IMR-90 (cell line): Measurements from ENCODE around the gene NOVA2. TPM values are rescaled to one million over a fixed set of nuclear protein-coding genes. Genes with fewer than 3 reads are reported as not detected.

Experiments
- ATAC-seq: fragments of 200-7000 bp; cut with Tn5 transposase; 2 replicates; pipeline ENCODE4 v1.9.1; 2020; ENCODE audit warnings: low read depth, mild to moderate bottlenecking, moderate library complexity
- BruUV-seq: library from RNA; stranded (reverse); fragments of 400-500 nt; replicated peaks from 2 replicates; lab custom pipeline; 2021; lab: Mats Ljungman, UMichigan
- CTCF ChIA-PET: fragments of 300-600 bp; formaldehyde crosslinking; extraction: SDS; loops from one replicate; lab custom pipeline; 2021; ENCODE audit warnings: antibody characterized with exemption; lab: Yijun Ruan, JAX
- POLR2A ChIA-PET: fragments of 300-600 bp; sonication (Branson Sonifier 250); formaldehyde crosslinking; loops from one replicate; lab custom pipeline; 2022; ENCODE audit warnings: antibody characterized with exemption; ENCODE audit not compliant: unreplicated experiment; lab: Charles Lee
- DNase-seq: peaks from one replicate; pipeline ENCODE4 v3.0.0; 2013
- H2AFZ ChIP-seq: replicated peaks from 2 replicates; pipeline ENCODE3; 2013; ENCODE audit warnings: low read length, mild to moderate bottlenecking; ENCODE audit not compliant: poor library complexity
- H2AK5ac ChIP-seq: 2 replicates; pipeline ENCODE4 v1.6.1; 2013; ENCODE audit warnings: low read depth, low read length, inconsistent platforms
- H2AK9ac ChIP-seq: replicated peaks from 2 replicates; pipeline ENCODE3; 2013; ENCODE audit warnings: mild to moderate bottlenecking, low read depth, low read length, moderate library complexity; ENCODE audit not compliant: poor library complexity
- H2BK120ac ChIP-seq: 2 replicates; pipeline ENCODE4 v1.6.1; 2013; ENCODE audit warnings: low read depth, low read length, inconsistent platforms
- H2BK15ac ChIP-seq: 3 replicates; pipeline ENCODE4 v1.6.1; 2013; ENCODE audit warnings: low read depth, low read length, inconsistent platforms
- H2BK20ac ChIP-seq: 2 replicates; pipeline ENCODE4 v1.6.1; 2013; ENCODE audit warnings: low read depth, mild to moderate bottlenecking, inconsistent platforms, low read length, moderate library complexity
- H2BK5ac ChIP-seq: 2 replicates; pipeline ENCODE4 v1.6.1; 2013; ENCODE audit warnings: mild to moderate bottlenecking, low read depth, low read length, inconsistent platforms; ENCODE audit not compliant: poor library complexity, severe bottlenecking
- H3K14ac ChIP-seq: replicated peaks from 2 replicates; pipeline ENCODE4 v1.6.1; 2013; ENCODE audit warnings: low read depth, low read length, inconsistent platforms
- H3K18ac ChIP-seq: 2 replicates; pipeline ENCODE4 v1.6.1; 2013; ENCODE audit warnings: low read depth, low read length, control low read depth
- H3K23ac ChIP-seq: 2 replicates; pipeline ENCODE4 v1.6.1; 2013; ENCODE audit warnings: low read depth, low read length, inconsistent platforms
- H3K27ac ChIP-seq: 2 replicates; pipeline ENCODE4 v1.5.1; 2013; ENCODE audit warnings: mild to moderate bottlenecking, control low read depth, low read length; ENCODE audit not compliant: insufficient read depth
- H3K27me3 ChIP-seq: 2 replicates; pipeline ENCODE4 v1.6.1; 2013; ENCODE audit warnings: low read length; ENCODE audit not compliant: control insufficient read depth, insufficient read depth
- H3K36me3 ChIP-seq: 2 replicates; pipeline ENCODE4 v1.6.1; 2013; ENCODE audit warnings: low read length, mixed read lengths; ENCODE audit not compliant: control insufficient read depth, insufficient read depth
- H3K4ac ChIP-seq: 2 replicates; pipeline ENCODE4 v1.6.1; 2013; ENCODE audit warnings: low read depth, low read length, inconsistent platforms
- H3K4me1 ChIP-seq: 2 replicates; pipeline ENCODE4 v1.6.1; 2013; ENCODE audit warnings: low read length, mixed read lengths; ENCODE audit not compliant: control insufficient read depth, insufficient read depth
- H3K4me2 ChIP-seq: 2 replicates; pipeline ENCODE4 v1.6.1; 2013; ENCODE audit warnings: low read depth, mild to moderate bottlenecking, control low read depth, low read length, moderate library complexity
- H3K4me3 ChIP-seq: 2 replicates; pipeline ENCODE4 v1.5.1; 2013; ENCODE audit warnings: low read depth, mild to moderate bottlenecking, control low read depth, low read length, moderate library complexity; ENCODE audit not compliant: insufficient read depth
- H3K56ac ChIP-seq: 2 replicates; pipeline ENCODE4 v1.6.1; 2013; ENCODE audit warnings: low read length, inconsistent platforms; ENCODE audit not compliant: insufficient read depth; ENCODE audit errors: extremely low read depth
- H3K79me1 ChIP-seq, 2 experiments: 2 replicates each; pipeline ENCODE4 v1.6.1; 2013; ENCODE audit warnings: low read length in 2 of 2, inconsistent platforms in 1 of 2, low read depth in 1 of 2
- H3K9ac ChIP-seq: 2 replicates; pipeline ENCODE4 v1.6.1; 2013; ENCODE audit warnings: low read depth, low read length, control low read depth
- H3K9me1 ChIP-seq: 2 replicates; pipeline ENCODE4 v1.6.1; 2013; ENCODE audit warnings: low read length, inconsistent platforms; ENCODE audit not compliant: insufficient read depth
- H3K9me3 ChIP-seq: 2 replicates; pipeline ENCODE4 v1.6.1; 2013; ENCODE audit warnings: low read length; ENCODE audit not compliant: control insufficient read depth, insufficient read depth
- H4K20me1 ChIP-seq: 2 replicates; pipeline ENCODE4 v1.6.1; 2013; ENCODE audit warnings: low read length, inconsistent platforms; ENCODE audit not compliant: insufficient read depth
- H4K5ac ChIP-seq: 2 replicates; pipeline ENCODE4 v1.6.1; 2013; ENCODE audit warnings: mild to moderate bottlenecking, low read depth, low read length, control low read depth
- H4K8ac ChIP-seq, 2 experiments: 2 replicates each; pipeline ENCODE4 v1.6.1; 2013; ENCODE audit warnings: low read depth in 2 of 2, low read length in 2 of 2, control low read depth in 1 of 2, inconsistent platforms in 1 of 2
- H4K91ac ChIP-seq: 2 replicates; pipeline ENCODE4 v1.6.1; 2013; ENCODE audit warnings: low read depth, low read length, inconsistent platforms; ENCODE audit not compliant: insufficient read depth
- BHLHE40 ChIP-seq: fragments of 150-350 bp; IDR thresholded peaks from 2 replicates; pipeline ENCODE4 v1.6.1; 2016; ENCODE audit warnings: mild to moderate bottlenecking, low read depth, low read length
- CHD1 ChIP-seq: IDR thresholded peaks from 2 replicates; pipeline ENCODE4 v1.6.1; 2012; ENCODE audit warnings: low read depth, low read length, improper control_type of control experiment
- NFE2L2 ChIP-seq: fragments of 150-350 bp; IDR thresholded peaks from 2 replicates; pipeline ENCODE4 v1.6.1; 2016; ENCODE audit warnings: low read depth, mild to moderate bottlenecking, low read length
- WGBS, 2 experiments: methylation state at CpG; one replicate each; pipeline versions ENCODE4 v1.1.5 to v1.1.7; 2013; ENCODE audit warnings: missing lambda C conversion rate in 2 of 2; ENCODE audit not compliant: insufficient read length in 1 of 2; ENCODE audit errors: extremely low coverage in 2 of 2; 5-methylcytosine and 5-hydroxymethylcytosine counted together
- dilution Hi-C: fragments of 300-500 bp; cut with HindIII; formaldehyde crosslinking; loops from one replicate; pipeline ENCODE4 v1.14.3; 2018; ENCODE audit warnings: low sequenced_read_pairs; ENCODE audit not compliant: unreplicated experiment
- in situ Hi-C: fragments of 300-500 bp; cut with MboI; formaldehyde crosslinking; loops from 3 replicates; pipeline ENCODE4 v1.14.3; 2019; ENCODE audit warnings: low sequenced_read_pairs, inconsistent platforms, mixed read lengths
- intact Hi-C: fragments of 100-400 bp; cut with micrococcal nuclease; formaldehyde crosslinking; loops from 2 replicates; pipeline ENCODE4 v1.10.0; 2022
- polyA plus RNA-seq, 3 experiments: library from polyadenylated mRNA; depleted of rRNA; stranded (reverse); fragments of >200 nt; gene quantifications; 2 replicates each; pipeline ENCODE4 v1.2.3, GENCODE V29; 2012; ENCODE audit warnings: low replicate concordance in 1 of 3
- total RNA-seq: library from RNA; depleted of rRNA; stranded (reverse); fragments of >200 nt; gene quantifications from 2 replicates; pipeline ENCODE4 v1.2.3, GENCODE V29; 2012
- TF ChIP-seq, protein P1 (sequence below): fragments of 150-350 bp; IDR thresholded peaks from 2 replicates; pipeline ENCODE4 v1.6.1; 2016; ENCODE audit warnings: low read depth, mild to moderate bottlenecking, low read length, moderate library complexity, borderline replicate concordance
- TF ChIP-seq, protein P2 (sequence below): conservative IDR thresholded peaks from 2 replicates; pipeline ENCODE4 v1.5.1; 2012; ENCODE audit warnings: mild to moderate bottlenecking, low read depth, low read length, improper control_type of control experiment

Gene NOVA2
- total and polyA plus RNA-seq, 2 of the 4 experiments (the other 2 are of a cell fraction), result 0.03 TPM; not detected in 1

DNA sequence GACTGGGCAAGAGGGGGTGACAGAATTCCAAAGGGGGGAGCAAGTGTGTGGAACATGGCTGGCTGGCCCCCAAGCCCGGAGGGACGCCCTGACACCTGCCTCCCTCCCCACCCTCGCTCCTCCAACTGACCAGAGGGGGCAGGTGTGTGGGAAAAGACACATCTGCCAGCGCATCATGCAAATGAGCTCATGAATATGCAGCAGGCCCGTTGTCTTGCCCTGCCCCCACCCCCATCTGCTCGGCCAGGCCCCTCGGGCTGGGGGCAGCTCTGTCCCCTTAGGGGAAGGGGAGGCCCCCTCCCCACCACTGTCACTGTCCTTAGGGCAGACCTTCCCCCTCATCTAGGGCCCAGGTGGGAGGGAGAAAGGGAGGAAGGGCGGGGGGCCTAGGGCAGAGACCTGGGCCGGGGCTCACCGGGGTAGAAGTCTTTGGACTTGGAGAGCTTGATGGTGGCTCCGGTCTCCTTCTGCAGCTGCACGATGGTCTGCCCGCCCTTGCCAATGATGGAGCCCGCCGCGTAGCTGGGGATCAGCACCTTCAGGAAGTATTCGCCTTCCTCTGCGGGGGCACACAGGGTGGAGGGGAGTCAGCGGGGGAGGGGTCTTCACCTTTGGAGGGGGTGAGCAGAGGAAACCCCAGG is 12.9 kb downstream of the NOVA2 start:
- H3K79me1 ChIP-seq, result no peaks in the 10 kb centered on the region
- no peak overlapping the region for H3K9ac ChIP-seq
- no peak overlapping the region for H2AFZ ChIP-seq
- H3K4me3 ChIP-seq, result no peak overlapping the region
- no peak overlapping the region for H3K18ac ChIP-seq
- no TSS peak for BruUV-seq
- H2BK15ac ChIP-seq, result no peak overlapping the region
- no peak overlapping the region for H2BK20ac ChIP-seq
- H3K27me3 ChIP-seq, result peaks cover 24% of the 10 kb centered on the region
- peaks cover 4% of the 10 kb centered on the region; the same call in 1 of the 2 replicates for H3K9me1 ChIP-seq
- no peak overlapping the region for H3K23ac ChIP-seq
- intact Hi-C loops (no loop called here), dilution Hi-C loops (no loop called here), in situ Hi-C loops (no loop called here)
- no peak overlapping the region for H3K56ac ChIP-seq
- H4K8ac ChIP-seq, result no peak overlapping the region
- H3K14ac ChIP-seq, result no peak overlapping the region
- no peak for DNase-seq
- H2BK120ac ChIP-seq, result no peak overlapping the region
- H2AK5ac ChIP-seq, result no peak overlapping the region
- ATAC-seq, result no peak
- H2BK5ac ChIP-seq, result no peak overlapping the region
- H2AK9ac ChIP-seq, result no peak overlapping the region
- H3K27ac ChIP-seq, result no peak overlapping the region
- H3K36me3 ChIP-seq, result no peaks in the 10 kb centered on the region
- no CpG with 5 or more reads among the region's 19 CpGs for WGBS, 2 experiments
- TF ChIP-seq, protein P1, sequence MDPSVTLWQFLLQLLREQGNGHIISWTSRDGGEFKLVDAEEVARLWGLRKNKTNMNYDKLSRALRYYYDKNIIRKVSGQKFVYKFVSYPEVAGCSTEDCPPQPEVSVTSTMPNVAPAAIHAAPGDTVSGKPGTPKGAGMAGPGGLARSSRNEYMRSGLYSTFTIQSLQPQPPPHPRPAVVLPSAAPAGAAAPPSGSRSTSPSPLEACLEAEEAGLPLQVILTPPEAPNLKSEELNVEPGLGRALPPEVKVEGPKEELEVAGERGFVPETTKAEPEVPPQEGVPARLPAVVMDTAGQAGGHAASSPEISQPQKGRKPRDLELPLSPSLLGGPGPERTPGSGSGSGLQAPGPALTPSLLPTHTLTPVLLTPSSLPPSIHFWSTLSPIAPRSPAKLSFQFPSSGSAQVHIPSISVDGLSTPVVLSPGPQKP, result no peak
- TF ChIP-seq NFE2L2, result no peak
- no peak for TF ChIP-seq CHD1
- TF ChIP-seq BHLHE40, result no peak
- TF ChIP-seq, protein P2, sequence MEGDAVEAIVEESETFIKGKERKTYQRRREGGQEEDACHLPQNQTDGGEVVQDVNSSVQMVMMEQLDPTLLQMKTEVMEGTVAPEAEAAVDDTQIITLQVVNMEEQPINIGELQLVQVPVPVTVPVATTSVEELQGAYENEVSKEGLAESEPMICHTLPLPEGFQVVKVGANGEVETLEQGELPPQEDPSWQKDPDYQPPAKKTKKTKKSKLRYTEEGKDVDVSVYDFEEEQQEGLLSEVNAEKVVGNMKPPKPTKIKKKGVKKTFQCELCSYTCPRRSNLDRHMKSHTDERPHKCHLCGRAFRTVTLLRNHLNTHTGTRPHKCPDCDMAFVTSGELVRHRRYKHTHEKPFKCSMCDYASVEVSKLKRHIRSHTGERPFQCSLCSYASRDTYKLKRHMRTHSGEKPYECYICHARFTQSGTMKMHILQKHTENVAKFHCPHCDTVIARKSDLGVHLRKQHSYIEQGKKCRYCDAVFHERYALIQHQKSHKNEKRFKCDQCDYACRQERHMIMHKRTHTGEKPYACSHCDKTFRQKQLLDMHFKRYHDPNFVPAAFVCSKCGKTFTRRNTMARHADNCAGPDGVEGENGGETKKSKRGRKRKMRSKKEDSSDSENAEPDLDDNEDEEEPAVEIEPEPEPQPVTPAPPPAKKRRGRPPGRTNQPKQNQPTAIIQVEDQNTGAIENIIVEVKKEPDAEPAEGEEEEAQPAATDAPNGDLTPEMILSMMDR, result no peak
- H3K4ac ChIP-seq, result no peak overlapping the region
- H3K9me3 ChIP-seq, result no peaks in the 10 kb centered on the region
- no peaks in the 10 kb centered on the region; the same call in 1 of the 2 replicates for H4K20me1 ChIP-seq
- no peak overlapping the region for H3K4me2 ChIP-seq
- H4K91ac ChIP-seq, result no peak overlapping the region
- CTCF ChIA-PET, result no interaction called here
- POLR2A ChIA-PET, result no interaction called here
- no peaks in the 10 kb centered on the region for H3K4me1 ChIP-seq
- H4K5ac ChIP-seq, result no peak overlapping the region
